DND-41 (cell line): ENCODE measurements around the gene ABCB11.
"Not testable (repeated sequence)": the region's sequence is repeated elsewhere in the genome, so short reads cannot be mapped to it uniquely, and the experiment has no call there.

Experiments used
- ATAC-seq: fragments of 200-7000 bp; cut with Tn5 transposase; 3 replicates; pipeline ENCODE4 v1.9.1; 2021; ENCODE audit warnings: low read depth; ENCODE audit not compliant: insufficient read depth
- DNase-seq: peaks from one replicate; pipeline ENCODE4 v3.0.0-alpha.2; 2020
- H2AFZ ChIP-seq: 2 replicates; pipeline ENCODE4 v1.6.0; 2012; ENCODE audit warnings: low read depth, low read length
- H3K27ac ChIP-seq: 2 replicates; pipeline ENCODE4 v1.5.1; 2012; ENCODE audit warnings: low read length, inconsistent platforms
- H3K27me3 ChIP-seq: fragments of 200-600 bp; sonication (generic); 2 replicates; pipeline ENCODE4 v1.6.0; 2012; ENCODE audit warnings: low read length, mild to moderate bottlenecking, inconsistent platforms; ENCODE audit not compliant: insufficient read depth, poor library complexity
- H3K36me3 ChIP-seq: 2 replicates; pipeline ENCODE4 v1.5.1; 2012; ENCODE audit warnings: low read length, inconsistent platforms; ENCODE audit not compliant: insufficient read depth
- H3K4me1 ChIP-seq: 2 replicates; pipeline ENCODE4 v1.5.1; 2012; ENCODE audit warnings: mild to moderate bottlenecking, low read length; ENCODE audit not compliant: insufficient read depth
- H3K4me2 ChIP-seq: 2 replicates; pipeline ENCODE4 v1.6.0; 2012; ENCODE audit warnings: mild to moderate bottlenecking, moderate library complexity, low read length, inconsistent platforms; ENCODE audit not compliant: insufficient read depth
- H3K4me3 ChIP-seq, 2 experiments: fragments of 200-600 bp in 1 of 2; shearing (Covaris generic) in 1 of 2; 2 replicates each; pipeline ENCODE4 v1.5.1; 2012 to 2016; ENCODE audit warnings: inconsistent platforms in 2 of 2, low read length in 2 of 2, mild to moderate bottlenecking in 2 of 2, low read depth in 1 of 2, moderate library complexity in 1 of 2
- H3K79me2 ChIP-seq: 2 replicates; pipeline ENCODE4 v1.6.0; 2012; ENCODE audit warnings: low read length, inconsistent platforms; ENCODE audit not compliant: insufficient read depth
- H3K9ac ChIP-seq: 2 replicates; pipeline ENCODE4 v1.6.0; 2012; ENCODE audit warnings: low read depth, mild to moderate bottlenecking, inconsistent platforms, low read length, moderate library complexity
- H3K9me3 ChIP-seq: 2 replicates; pipeline ENCODE4 v1.5.1; 2012; ENCODE audit warnings: low read length, moderate library complexity, mild to moderate bottlenecking, inconsistent platforms; ENCODE audit not compliant: insufficient read depth, severe bottlenecking
- H4K20me1 ChIP-seq: 2 replicates; pipeline ENCODE4 v1.6.0; 2012; ENCODE audit warnings: low read length; ENCODE audit not compliant: insufficient read depth
- CTCF ChIP-seq: IDR thresholded peaks from 2 replicates; pipeline ENCODE4 v1.5.1; 2012; ENCODE audit warnings: borderline replicate concordance, low read length, moderate library complexity, mild to moderate bottlenecking; ENCODE audit not compliant: poor library complexity, severe bottlenecking; ENCODE audit errors: extremely low read depth
- EZH2 ChIP-seq: IDR thresholded peaks from 3 replicates; pipeline ENCODE4 v1.6.1; 2012; ENCODE audit warnings: borderline replicate concordance, low read depth, mild to moderate bottlenecking, moderate library complexity, low read length, inconsistent platforms; ENCODE audit not compliant: severe bottlenecking

ABCB11 gene

GRCh38 chr2:169012812-169013627, 18.1 kb downstream of the ABCB11 start:
- DNase-seq: no peak
- Histone ChIP-seq H3K79me2 (no peaks in the 10 kb centered on the region), H2AFZ (no peak overlapping the region), H3K9ac (no peak overlapping the region), H3K4me2 (no peak overlapping the region), H3K4me1 (no peaks in the 10 kb centered on the region), H4K20me1 (no peaks in the 10 kb centered on the region), H3K27ac (no peak overlapping the region), H3K9me3 (no peaks in the 10 kb centered on the region), H3K36me3 (no peaks in the 10 kb centered on the region), H3K27me3 (peaks cover 3% of the 10 kb centered on the region), H3K4me3 (no peak overlapping the region)
- no peak for ATAC-seq
- no peak for TF ChIP-seq CTCF
- no peak for TF ChIP-seq EZH2

- H3K27ac ChIP-seq, DNase-seq, H3K36me3 ChIP-seq, H2AFZ ChIP-seq, H3K4me2 ChIP-seq, H3K4me3 ChIP-seq, H3K9ac ChIP-seq, H3K27me3 ChIP-seq, H3K4me1 ChIP-seq, ATAC-seq, H3K9me3 ChIP-seq, H4K20me1 ChIP-seq, H3K79me2 ChIP-seq: not testable (repeated sequence)
These were observed 18.8 kb downstream of the ABCB11 start for GRCh38 chr2:169012191-169012792.

GRCh38 chr2:169011698-169012097, 19.4 kb downstream of the ABCB11 start:
- H2AFZ ChIP-seq: no peak overlapping the region
- H3K4me3 ChIP-seq: no peak overlapping the region
- H3K27me3 ChIP-seq: peaks cover 3% of the 10 kb centered on the region
- no peak overlapping the region for H3K4me2 ChIP-seq
- H4K20me1 ChIP-seq: no peaks in the 10 kb centered on the region
- no peaks in the 10 kb centered on the region for H3K9me3 ChIP-seq
- H3K36me3 ChIP-seq: no peaks in the 10 kb centered on the region
- no peak overlapping the region for H3K27ac ChIP-seq
- H3K9ac ChIP-seq: no peak overlapping the region
- no peaks in the 10 kb centered on the region for H3K4me1 ChIP-seq
- no peaks in the 10 kb centered on the region for H3K79me2 ChIP-seq
- ATAC-seq (no peak), DNase-seq (no peak)
- TF ChIP-seq EZH2 (no peak), CTCF (no peak)

GRCh38 chr2:169010633-169011460, 20.3 kb downstream of the ABCB11 start:
- Histone ChIP-seq H3K4me2 (no peak overlapping the region), H3K4me3 (no peak overlapping the region), H2AFZ (no peak overlapping the region), H3K4me1 (no peaks in the 10 kb centered on the region), H3K27ac (no peak overlapping the region), H3K79me2 (no peaks in the 10 kb centered on the region), H4K20me1 (no peaks in the 10 kb centered on the region), H3K27me3 (peaks cover under 1% of the 10 kb centered on the region), H3K9ac (no peak overlapping the region), H3K36me3 (no peaks in the 10 kb centered on the region), H3K9me3 (no peaks in the 10 kb centered on the region)
- TF ChIP-seq EZH2 (no peak), CTCF (no peak)
- DNase-seq: no peak
- ATAC-seq: no peak
